HG03159 (cell line): Measurements from ENCODE around the gene SPOCK1.
"Not testable (repeated sequence)": the region's sequence is repeated elsewhere in the genome, so short reads cannot be mapped to it uniquely, and the experiment has no call there.

Experiments used
- ATAC-seq: cut with Tn5 transposase; IDR thresholded peaks from one replicate; pipeline ENCODE4 v1.9.1; 2021; ENCODE audit warnings: mild to moderate bottlenecking, moderate library complexity; ENCODE audit not compliant: unreplicated experiment

SPOCK1 gene

DNA sequence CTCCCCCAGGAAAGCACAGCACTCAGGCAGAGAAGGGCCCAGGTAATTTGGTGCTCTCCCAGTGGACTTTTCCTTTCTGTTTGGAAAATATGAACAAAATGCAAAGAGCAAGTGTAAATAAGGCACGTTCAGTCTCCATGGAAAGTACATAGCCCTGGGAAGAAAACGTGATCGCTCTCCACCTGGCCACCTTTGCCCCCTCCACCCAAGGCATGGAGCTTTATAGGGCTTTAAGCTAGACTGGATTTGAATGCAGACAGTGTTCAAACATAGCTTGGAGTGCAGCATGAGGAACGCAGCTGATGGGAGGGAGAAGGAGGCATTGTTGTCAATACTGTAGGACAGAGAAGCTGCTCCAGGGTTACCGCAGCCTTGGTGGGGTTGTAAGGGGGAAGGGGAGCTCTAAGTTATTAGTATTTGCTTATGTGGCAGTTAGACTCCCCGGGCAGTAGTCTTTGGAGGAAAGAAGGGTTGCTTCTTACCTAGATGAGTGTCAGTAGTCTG lies 500.2 kb downstream of the SPOCK1 start:
- no peak for ATAC-seq

- ATAC-seq, result no peak
Measured at GRCh38 chr5:136994154-136994553, 505.0 kb downstream of the SPOCK1 start.

DNA sequence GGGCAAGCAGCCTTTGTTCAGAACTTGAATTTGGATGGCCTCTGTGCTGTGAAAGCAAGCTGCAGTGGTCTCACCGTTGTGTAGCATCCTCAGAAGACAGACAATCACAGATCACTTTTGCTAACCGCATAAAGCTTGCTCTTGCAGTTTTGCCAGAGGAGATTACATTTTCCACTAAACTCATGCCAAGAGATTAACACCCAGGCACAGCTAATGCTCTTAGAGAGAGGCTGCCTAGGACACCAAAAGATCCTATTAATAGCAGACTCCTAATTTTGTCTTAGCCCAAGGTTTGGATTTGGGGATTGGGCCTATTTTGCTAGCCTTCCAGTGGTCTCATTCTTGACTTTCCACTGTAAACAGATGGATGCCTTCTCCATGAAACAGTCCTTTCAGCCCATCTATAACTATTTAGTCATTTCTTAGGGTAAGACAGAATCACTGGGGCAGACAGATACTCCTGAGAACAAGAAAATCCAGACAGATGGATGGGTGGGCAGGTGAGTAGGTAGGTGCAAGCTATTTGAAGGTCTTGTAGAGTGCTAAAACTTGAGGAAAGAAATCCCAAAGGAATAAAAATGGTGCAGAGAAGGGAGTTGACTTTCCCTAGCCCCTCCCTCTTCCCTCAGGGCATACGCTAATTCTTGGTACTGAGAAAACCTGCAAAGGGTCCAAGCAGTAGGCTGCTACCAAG lies 506.2 kb downstream of the SPOCK1 start:
- ATAC-seq, result no peak

DNA sequence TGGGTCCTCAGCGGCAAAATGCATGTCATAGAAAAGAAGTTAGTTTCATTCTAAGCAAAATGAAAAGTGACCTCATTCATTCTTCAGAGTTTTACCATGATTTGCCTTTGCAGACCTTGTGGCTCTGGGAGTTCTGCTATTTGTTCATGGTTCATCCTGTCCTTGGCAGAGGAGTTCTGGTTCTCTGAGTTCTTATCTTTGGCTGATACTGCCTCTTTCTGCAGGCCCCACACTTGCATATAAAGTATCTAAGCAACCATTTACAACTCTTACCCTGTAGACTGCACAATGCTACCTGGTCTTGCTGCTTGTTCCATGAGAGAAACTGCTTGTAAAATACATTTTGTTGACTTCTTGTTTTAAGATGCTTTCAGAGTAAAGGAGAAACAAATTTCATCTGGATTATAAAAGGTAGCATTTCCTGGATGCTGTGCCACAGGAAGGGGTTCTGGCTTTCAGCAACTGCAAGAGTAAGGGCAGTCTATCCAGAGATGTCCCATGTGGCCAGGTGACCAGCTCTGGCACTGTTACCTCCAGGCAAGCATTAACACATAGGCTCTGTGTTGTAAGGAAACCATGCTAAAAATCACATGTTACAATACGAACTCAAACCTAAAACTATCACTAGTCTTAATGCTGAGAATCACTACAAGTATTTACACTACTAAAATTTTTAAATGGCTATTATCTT lies 513.2 kb downstream of the SPOCK1 start:
- no peak for ATAC-seq

- no peak for ATAC-seq
Measured at GRCh38 chr5:136984772-136985446, 514.2 kb downstream of the SPOCK1 start.

- ATAC-seq, result no peak
Measured at GRCh38 chr5:136981936-136982335, 517.2 kb downstream of the SPOCK1 start.

- ATAC-seq, result no peak
Measured at GRCh38 chr5:136979131-136979530, 520.0 kb downstream of the SPOCK1 start.

DNA sequence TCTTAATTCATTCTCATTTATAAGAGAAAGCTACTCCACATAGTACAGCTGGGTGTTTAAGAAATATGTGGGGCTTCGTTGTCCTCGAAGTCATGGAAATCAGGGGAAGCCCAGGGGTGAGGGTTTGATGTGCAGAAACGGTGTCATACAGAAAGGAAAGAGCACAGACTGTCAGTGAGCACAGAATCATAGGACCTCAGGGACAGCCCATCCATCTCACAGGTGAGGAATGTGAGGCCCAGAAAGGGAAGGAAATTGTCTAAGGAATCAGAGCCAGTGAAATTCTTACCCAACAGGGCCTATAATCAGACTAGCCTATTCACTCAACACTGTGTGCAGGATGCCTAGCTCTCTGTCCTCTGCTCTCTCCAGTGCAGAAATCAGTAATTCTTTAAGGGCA lies 535.6 kb downstream of the SPOCK1 start:
- no peak for ATAC-seq

- ATAC-seq, result no peak
Measured at GRCh38 chr5:136957428-136957827, 541.7 kb downstream of the SPOCK1 start.

DNA sequence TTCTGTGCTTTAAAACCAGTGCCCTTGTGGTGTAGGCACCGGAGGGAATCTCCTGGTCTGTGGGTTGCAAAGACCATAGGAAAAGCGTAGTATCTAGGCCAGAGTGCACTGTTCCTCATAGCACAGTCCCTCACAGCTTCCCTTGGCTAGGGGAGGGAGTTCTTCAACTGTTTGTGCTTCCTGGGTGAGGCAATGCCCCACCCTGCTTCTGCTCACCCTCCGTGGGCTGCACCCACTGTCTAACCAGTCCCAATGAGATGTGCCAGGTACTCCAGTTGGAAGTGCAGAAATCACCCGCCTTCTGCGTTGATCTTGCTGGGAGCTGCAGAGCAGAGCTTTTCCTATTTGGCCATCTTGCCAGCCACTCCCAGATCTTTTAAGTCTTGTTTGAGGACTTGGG lies 545.0 kb downstream of the SPOCK1 start:
- not testable (repeated sequence) for ATAC-seq

GRCh38 chr5:136953346-136954069 lies 545.6 kb downstream of the SPOCK1 start:
- ATAC-seq, result not testable (repeated sequence)

DNA sequence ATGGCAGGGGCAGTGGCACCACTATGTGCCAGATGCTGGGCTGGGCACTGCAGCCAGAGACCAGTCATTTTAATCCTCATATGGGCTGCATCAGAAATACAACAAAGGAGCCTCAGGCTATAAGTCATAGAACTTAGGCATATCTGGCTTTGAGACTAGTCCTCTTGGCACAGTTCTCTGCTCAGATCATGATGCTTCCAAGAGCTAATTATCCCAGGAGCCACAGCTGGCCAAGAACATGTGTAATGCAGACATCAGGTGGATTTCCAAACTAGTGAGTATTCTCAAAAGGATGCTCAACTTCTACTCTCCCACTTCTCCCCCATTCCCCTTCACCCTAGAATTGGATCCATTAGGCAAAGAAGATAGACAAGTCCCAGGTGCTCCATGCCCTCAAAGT lies 571.6 kb downstream of the SPOCK1 start:
- no peak for ATAC-seq

GRCh38 chr5:136926073-136926472 lies 573.1 kb downstream of the SPOCK1 start:
- ATAC-seq, result no peak
